ENCODE data around the gene DNM1L. TPM values are rescaled to one million over a fixed set of nuclear protein-coding genes. Genes with fewer than 3 reads are reported as not detected.
A peak's percentile ranks its signal among the peaks of the same experiment; 100 is the strongest.

Gene DNM1L
- total and polyA plus RNA-seq, 8 donors: 17.7 to 157 (median 36.7) TPM

- no peak for DNase-seq
- no peak for TF ChIP-seq POLR2AphosphoS5 (IDR thresholded peaks at IDR 0.05)
- no peak for TF ChIP-seq CTCF (IDR thresholded peaks at IDR 0.05)
- no peak for TF ChIP-seq POLR2A (IDR thresholded peaks at IDR 0.05)
- no peak for TF ChIP-seq EP300 (IDR thresholded peaks at IDR 0.05)
- H3K9me3 ChIP-seq: no peaks in the 10 kb centered on the region
- no peaks in the 10 kb centered on the region for H3K36me3 ChIP-seq
- WGBS, 5 donors: 35 to 56% (median 39%) methylated on average over 6 of the region's 6 CpGs
- H3K27ac ChIP-seq: peak overlapping the region in 3 of 5 donors; percentile 1 to 79 (median 52)
- no peaks in the 10 kb centered on the region for H3K27me3 ChIP-seq
- H3K4me1 ChIP-seq: peaks cover 0 to 20% (median 8%) of the 10 kb centered on the region in 4 donors
- H3K4me3 ChIP-seq: no peak overlapping the region
- intact Hi-C loops (cut with DNase I; ENCODE audit: low total_unique reads): loop anchor here (5.0 kb wide), 2 partner anchors 203 to 298 kb away; no protein-coding TSS in a partner anchor
Observed at GRCh38 chr12:32659908-32660440, 19.1 kb upstream of the DNM1L start.

- Histone ChIP-seq H3K4me3 (no peak overlapping the region), H3K4me1 (peaks cover 0 to 20% (median 8%) of the 10 kb centered on the region in 4 donors), H3K27ac (peak overlapping the region in 1 of 5 donors; percentile 24), H3K36me3 (no peaks in the 10 kb centered on the region), H3K27me3 (no peaks in the 10 kb centered on the region), H3K9me3 (no peaks in the 10 kb centered on the region)
- no peak for DNase-seq
- intact Hi-C loops (cut with DNase I; ENCODE audit: low total_unique reads): loop anchor here (5.0 kb wide), 1 partner anchor 299 kb away; no protein-coding TSS in a partner anchor
- 71 to 88% (median 81%) methylated on average over 7 of the region's 7 CpGs for WGBS, 5 donors
- no peak for TF ChIP-seq POLR2A (IDR thresholded peaks at IDR 0.05)
- TF ChIP-seq CTCF (IDR thresholded peaks at IDR 0.05): no peak
- TF ChIP-seq POLR2AphosphoS5 (IDR thresholded peaks at IDR 0.05): no peak
- TF ChIP-seq EP300 (IDR thresholded peaks at IDR 0.05): no peak
Observed at GRCh38 chr12:32661706-32662105, 17.4 kb upstream of the DNM1L start.

- Histone ChIP-seq H3K4me3 (no peak overlapping the region), H3K4me1 (peaks cover 0 to 17% (median 6%) of the 10 kb centered on the region in 4 donors), H3K36me3 (no peaks in the 10 kb centered on the region), H3K27ac (no peak overlapping the region), H3K9me3 (no peaks in the 10 kb centered on the region), H3K27me3 (no peaks in the 10 kb centered on the region)
- intact Hi-C loops (cut with DNase I; ENCODE audit: low total_unique reads): loop anchor here (5.0 kb wide), 1 partner anchor 300 kb away; no protein-coding TSS in a partner anchor
- no peak for TF ChIP-seq EP300 (IDR thresholded peaks at IDR 0.05)
- no peak for TF ChIP-seq POLR2AphosphoS5 (IDR thresholded peaks at IDR 0.05)
- TF ChIP-seq POLR2A (IDR thresholded peaks at IDR 0.05): no peak
- TF ChIP-seq CTCF (IDR thresholded peaks at IDR 0.05): no peak
- no peak for DNase-seq
- 84 to 95% (median 91%) methylated on average over 2 of the region's 2 CpGs for WGBS, 5 donors
Observed at GRCh38 chr12:32662665-32663064, 16.4 kb upstream of the DNM1L start.

- no peak for TF ChIP-seq POLR2AphosphoS5 (IDR thresholded peaks at IDR 0.05)
- no peak for TF ChIP-seq CTCF (IDR thresholded peaks at IDR 0.05)
- TF ChIP-seq EP300 (IDR thresholded peaks at IDR 0.05): no peak
- TF ChIP-seq POLR2A (IDR thresholded peaks at IDR 0.05): no peak
- Histone ChIP-seq H3K36me3 (no peaks in the 10 kb centered on the region), H3K27ac (no peak overlapping the region), H3K27me3 (no peaks in the 10 kb centered on the region), H3K9me3 (peaks cover 0 to 12% (median 4%) of the 10 kb centered on the region in 4 donors), H3K4me1 (peaks cover 0 to 2% (median 0%) of the 10 kb centered on the region in 4 donors), H3K4me3 (peak overlapping the region in 1 of 4 donors; percentile 21)
- 75 to 89% (median 85%) methylated on average over 14 of the region's 14 CpGs for WGBS, 5 donors
- no peak for DNase-seq
- intact Hi-C loops (cut with DNase I; ENCODE audit: low total_unique reads): no loop called here
Observed at GRCh38 chr12:32666018-32666417, 13.1 kb upstream of the DNM1L start.
